OCI-M1 (cell line): ENCODE data around the gene CPM.
"Not testable (repeated sequence)": the region's sequence is repeated elsewhere in the genome, so short reads cannot be mapped to it uniquely, and the experiment has no call there.

Experiments used
- DNase-seq: peaks from one replicate; lab custom pipeline; 2025; lab: John Stamatoyannopoulos, UW

Gene CPM

GRCh38 chr12:68827895-68828671, 104.9 kb downstream of the CPM start:
- DNase-seq = no peak

- DNase-seq = no peak
Observed at GRCh38 chr12:68825569-68826217, 107.3 kb downstream of the CPM start.

- DNase-seq = no peak
Observed at GRCh38 chr12:68824597-68825250, 108.2 kb downstream of the CPM start.

DNA sequence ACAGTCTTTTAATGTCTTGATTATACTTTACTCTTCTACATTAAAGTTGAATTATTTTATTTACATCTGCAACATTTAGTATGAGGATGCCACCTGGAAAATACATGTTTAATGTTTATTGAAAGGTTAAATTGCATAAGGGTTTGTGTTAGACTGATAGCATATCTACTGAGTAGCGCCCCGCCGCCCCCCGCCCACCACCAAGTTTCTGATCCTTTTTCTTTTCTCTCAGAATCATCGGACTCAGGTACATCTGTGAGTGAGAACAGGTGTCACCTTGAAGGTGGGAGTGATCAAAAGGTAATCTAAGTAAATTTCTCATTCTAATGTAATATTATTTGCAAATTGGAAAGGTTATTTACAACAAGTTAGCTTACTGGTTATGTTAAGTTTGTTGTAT, 108.8 kb downstream of the CPM start:
- no peak for DNase-seq

DNA sequence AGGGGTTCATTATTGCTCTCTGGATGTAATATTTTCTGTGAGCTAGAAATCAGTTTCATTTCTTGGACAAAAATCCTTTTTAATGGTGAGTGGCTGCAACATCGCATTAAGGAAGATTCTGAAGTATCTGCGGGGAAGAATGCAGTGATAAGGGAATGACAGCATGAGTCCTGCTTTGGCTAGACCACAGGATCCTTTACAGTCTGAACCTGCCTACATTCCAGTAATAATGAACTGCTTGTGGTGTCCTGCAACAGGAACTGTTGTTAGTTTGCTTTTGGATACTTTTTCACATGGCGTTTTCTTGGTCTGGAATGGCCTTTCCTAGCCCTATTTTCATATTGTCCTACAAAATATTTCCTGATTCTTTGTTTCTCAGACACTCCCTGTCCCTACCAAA, 109.3 kb downstream of the CPM start:
- no peak for DNase-seq

GRCh38 chr12:68821357-68822188, 111.4 kb downstream of the CPM start:
- no peak for DNase-seq

GRCh38 chr12:68819481-68819880, 113.5 kb downstream of the CPM start:
- not testable (repeated sequence) for DNase-seq

GRCh38 chr12:68815928-68816800, 116.8 kb downstream of the CPM start:
- no peak for DNase-seq

- no peak for DNase-seq
Observed at GRCh38 chr12:68815232-68815927, 117.6 kb downstream of the CPM start.

GRCh38 chr12:68814490-68815231, 118.3 kb downstream of the CPM start:
- no peak for DNase-seq

- no peak for DNase-seq
Observed at GRCh38 chr12:68813242-68813593, 119.8 kb downstream of the CPM start.

DNA sequence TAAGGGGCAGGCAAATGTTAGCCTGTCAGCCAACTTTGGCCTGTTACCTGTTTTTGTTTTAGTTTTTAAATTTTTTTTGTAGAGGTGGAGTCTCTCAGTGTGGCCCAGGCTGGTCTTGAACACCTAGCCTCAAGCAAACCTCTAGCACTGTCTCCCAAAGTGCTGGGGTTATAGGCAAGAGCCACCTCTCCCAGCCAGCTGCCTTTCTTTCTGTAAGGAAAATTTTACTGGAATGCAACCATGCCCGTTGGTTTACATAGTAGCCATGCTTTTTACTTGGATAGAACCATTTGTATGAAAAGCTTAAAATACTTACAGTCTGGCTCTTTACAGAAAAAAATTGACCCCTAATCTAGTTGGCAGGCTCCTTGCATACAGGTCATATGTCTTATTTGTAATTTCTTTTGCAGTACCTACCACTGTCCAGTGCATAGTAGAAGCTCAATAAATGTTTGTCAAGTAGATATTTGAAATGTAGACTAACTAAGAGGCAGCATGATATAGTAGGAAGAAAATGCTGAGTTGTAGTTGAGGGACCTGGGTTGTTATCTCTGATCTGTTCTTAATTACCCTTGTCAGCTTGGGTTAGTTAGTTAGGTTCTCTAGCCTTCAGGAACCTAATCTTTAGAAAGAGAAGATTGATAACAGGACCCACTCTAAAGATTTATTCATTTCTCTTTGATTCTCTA, 120.3 kb downstream of the CPM start:
- DNase-seq = peak; percentile 17

DNA sequence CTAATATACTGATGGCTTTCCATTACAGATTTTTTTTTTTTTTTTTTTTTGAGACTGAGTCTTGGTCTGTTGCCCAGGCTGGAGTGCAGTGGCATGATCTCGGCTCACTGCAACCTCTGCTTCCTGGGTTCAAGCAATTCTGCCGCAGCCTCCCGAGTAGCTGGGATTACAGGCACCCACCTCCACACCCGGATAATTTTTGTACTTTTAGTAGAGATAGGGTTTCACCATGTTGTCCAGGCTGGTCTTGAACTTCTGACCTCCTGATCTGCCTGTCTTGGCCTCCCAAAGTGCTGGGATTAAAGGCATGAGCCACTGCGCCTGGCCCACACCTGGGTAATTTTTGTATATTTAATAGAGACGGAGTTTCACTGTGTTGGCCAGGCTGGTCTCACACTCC, 121.4 kb downstream of the CPM start:
- DNase-seq = not testable (repeated sequence)

DNA sequence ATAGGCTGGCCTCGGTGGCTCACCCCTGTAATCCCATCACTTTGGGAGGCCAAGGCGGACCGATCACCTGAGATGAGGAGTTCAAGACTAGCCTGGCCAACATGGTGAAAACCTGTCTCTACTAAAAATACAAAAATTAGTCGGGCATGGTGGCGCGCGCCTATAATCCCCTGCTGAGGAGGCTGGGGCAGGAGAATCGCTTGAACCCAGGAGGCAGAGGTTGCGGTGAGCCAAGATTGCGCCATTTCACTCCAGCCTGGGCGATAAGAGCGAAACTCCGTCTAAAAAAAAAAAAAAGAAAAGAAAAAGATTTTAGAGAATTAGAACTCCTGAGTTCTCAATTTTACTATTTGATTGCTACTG, 123.0 kb downstream of the CPM start:
- DNase-seq = not testable (repeated sequence)

GRCh38 chr12:68809190-68810026, 123.6 kb downstream of the CPM start:
- DNase-seq = no peak

- peak; percentile 86 for DNase-seq
Observed at GRCh38 chr12:68808388-68809189, 124.4 kb downstream of the CPM start.

DNA sequence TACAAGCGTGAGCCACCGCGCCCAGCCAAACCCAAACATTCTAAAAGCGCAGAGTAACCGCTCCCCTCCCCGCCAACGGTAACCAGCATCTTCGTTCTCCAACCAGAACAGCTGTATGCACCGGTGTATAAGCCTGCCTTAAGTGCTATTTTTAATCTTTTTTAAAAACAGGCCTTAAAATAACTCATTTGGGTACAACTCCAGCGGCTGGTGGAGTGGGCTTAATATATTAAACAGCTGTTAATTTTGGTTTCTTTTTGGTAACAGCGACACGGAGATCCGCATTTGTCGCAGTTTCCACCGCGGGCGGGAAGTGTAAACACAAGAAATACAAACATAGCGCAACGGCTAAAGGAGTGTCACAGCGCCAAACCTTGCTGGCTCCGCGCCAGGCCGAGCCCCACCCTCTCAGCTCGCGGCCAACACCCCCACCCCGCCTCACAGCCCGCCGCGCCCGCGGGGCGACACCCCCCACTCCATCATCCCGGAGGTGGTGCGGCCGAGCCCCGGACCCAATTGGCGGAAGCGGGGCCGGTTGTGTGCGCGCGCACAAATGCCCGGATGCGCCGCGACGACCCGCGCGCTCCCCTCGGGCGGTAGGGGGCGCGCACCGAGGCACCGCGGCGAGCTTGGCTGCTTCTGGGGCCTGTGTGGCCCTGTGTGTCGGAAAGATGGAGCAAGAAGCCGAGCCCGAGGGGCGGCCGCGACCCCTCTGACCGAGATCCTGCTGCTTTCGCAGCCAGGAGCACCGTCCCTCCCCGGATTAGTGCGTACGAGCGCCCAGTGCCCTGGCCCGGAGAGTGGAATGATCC, 125.2 kb downstream of the CPM start, which contains the start of gene MDM2:
Gene MDM2, plus strand, starts transcription at position 602 of the 812 bp plus-strand sequence. CDS start 301 bp downstream, outside the sequence.
- peak; percentile 96 for DNase-seq
